H1 (cell line): Measurements from ENCODE around the gene LAMA3. TPM values are rescaled to one million over a fixed set of nuclear protein-coding genes. Genes with fewer than 3 reads are reported as not detected.

Source experiments
- POLR2A ChIP-seq, 2 experiments: IDR thresholded peaks; 1 replicate in 1 of 2; 2 replicates in 1 of 2; pipeline ENCODE4 v1.6.1; 2011; ENCODE audit warnings: low read depth in 2 of 2, low read length in 2 of 2, mild to moderate bottlenecking in 2 of 2; ENCODE audit errors: control extremely low read depth in 1 of 2
- POLR2AphosphoS5 ChIP-seq: IDR thresholded peaks from 2 replicates; pipeline ENCODE4 v1.6.1; 2011; ENCODE audit warnings: low read depth, low read length
- SUZ12 ChIP-seq: fragments of 200-600 bp; sonication (generic); IDR thresholded peaks from 2 replicates; pipeline ENCODE4 v1.6.1; 2012; ENCODE audit warnings: mild to moderate bottlenecking, inconsistent platforms, low read length, moderate library complexity, mixed read lengths
- TCF12 ChIP-seq: IDR thresholded peaks from 2 replicates; pipeline ENCODE4 v1.6.1; 2011; ENCODE audit warnings: low read depth, mild to moderate bottlenecking, low read length
- YY1 ChIP-seq: IDR thresholded peaks from 2 replicates; pipeline ENCODE4 v1.6.1; 2011; ENCODE audit warnings: low read depth, mild to moderate bottlenecking, low read length
- polyA plus RNA-seq, 7 experiments: library from polyadenylated mRNA; depleted of rRNA in 3 of 7; stranded (reverse) in 5 of 7; unstranded in 2 of 7; fragments of >200 nt in 5 of 7; fragments of 200-250 nt in 2 of 7; gene quantifications; 1 replicate in 5 of 7; 2 replicates in 1 of 7; 4 replicates in 1 of 7; pipeline versions ENCODE4 v1.2.1 to v1.2.3, GENCODE V29; 2011 to 2013; ENCODE audit warnings: missing spikeins in 2 of 7, mixed read lengths in 2 of 7
- total RNA-seq: library from RNA; stranded (reverse); fragmentation: NEBNext Ultra II Directional; extraction: Animal tissue kit (Norgen Biotek cat#: 25700); gene quantifications from 2 replicates; pipeline ENCODE4 v1.2.1, GENCODE V29; 2021

LAMA3 gene
- total and polyA plus RNA-seq, 2 of the 8 experiments (the other 6 are each of a cell fraction or from before 2014, with no cell fraction given): 0.76 to 5.0 TPM

GRCh38 chr18:23752363-23752762 lies 63.1 kb downstream of the LAMA3 start (continued):
- TF ChIP-seq POLR2AphosphoS5 (no peak), YY1 (no peak), POLR2A (IDR thresholded peaks at IDR 0.05; ENCODE audit: control extremely low read depth in 1 of 2, low read depth in 2 of 2, low read length in 2 of 2) (no peak), SUZ12 (no peak), TCF12 (no peak)
